ENCODE measurements around the gene SEMA3C. TPM values are rescaled to one million over a fixed set of nuclear protein-coding genes. Genes with fewer than 3 reads are reported as not detected.

SEMA3C gene
- total RNA-seq, 6 donors from 2014 or later, result 30.7 to 81.7 (median 50.1) TPM

GRCh38 chr7:80946858-80947257 is 28.0 kb upstream of the SEMA3C start:
- no peak for DNase-seq
- Histone ChIP-seq H3K4me1 (peaks cover 3 to 12% (median 8%) of the 10 kb centered on the region in 4 donors), H3K27ac (no peak overlapping the region), H3K4me3 (no peak overlapping the region), H3K36me3 (no peaks in the 10 kb centered on the region), H3K9me3 (no peaks in the 10 kb centered on the region), H3K27me3 (no peaks in the 10 kb centered on the region)
- ATAC-seq (ENCODE audit: low FRiP score in 2 of 2), result no peak
- TF ChIP-seq CTCF (IDR thresholded peaks at IDR 0.05) (no peak), EP300 (IDR thresholded peaks at IDR 0.05) (no peak), POLR2A (IDR thresholded peaks at IDR 0.05) (no peak), POLR2AphosphoS5 (IDR thresholded peaks at IDR 0.05) (no peak)

DNA sequence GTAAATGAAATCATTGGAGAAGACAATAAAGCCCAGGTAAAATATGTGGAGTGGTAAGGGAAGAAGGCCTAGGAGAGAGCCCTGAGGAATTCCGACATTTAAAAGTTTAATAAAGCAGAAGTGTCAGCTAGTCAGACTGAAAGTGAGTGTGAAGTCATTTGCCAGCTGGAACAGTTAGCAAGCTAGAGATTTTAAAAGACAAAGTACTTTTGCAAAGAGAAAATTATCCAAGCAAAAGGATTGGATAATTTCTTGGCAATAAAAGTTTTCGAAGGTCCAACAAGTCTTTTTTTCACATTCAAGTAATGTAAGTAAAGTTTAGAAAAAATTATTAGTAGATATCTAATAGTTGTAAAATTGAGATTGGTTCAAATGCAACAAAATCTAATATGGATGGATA is 27.1 kb upstream of the SEMA3C start:
- TF ChIP-seq POLR2A (IDR thresholded peaks at IDR 0.05), result no peak
- TF ChIP-seq POLR2AphosphoS5 (IDR thresholded peaks at IDR 0.05), result no peak
- TF ChIP-seq EP300 (IDR thresholded peaks at IDR 0.05), result no peak
- TF ChIP-seq CTCF (IDR thresholded peaks at IDR 0.05), result no peak
- H3K27me3 ChIP-seq, result no peaks in the 10 kb centered on the region
- 78 to 83% methylated on average over 2 of the region's 2 CpGs for WGBS, 2 donors
- DNase-seq (no peak), ATAC-seq (ENCODE audit: low FRiP score in 2 of 2) (no peak)
- no peaks in the 10 kb centered on the region for H3K36me3 ChIP-seq
- H3K4me1 ChIP-seq, result peaks cover 11 to 18% (median 14%) of the 10 kb centered on the region in 4 donors
- no peak overlapping the region for H3K27ac ChIP-seq
- H3K9me3 ChIP-seq, result no peaks in the 10 kb centered on the region
- no peak overlapping the region for H3K4me3 ChIP-seq

GRCh38 chr7:80943342-80943741 is 24.5 kb upstream of the SEMA3C start:
- TF ChIP-seq CTCF (IDR thresholded peaks at IDR 0.05), result no peak
- no peak for TF ChIP-seq POLR2AphosphoS5 (IDR thresholded peaks at IDR 0.05)
- TF ChIP-seq EP300 (IDR thresholded peaks at IDR 0.05), result no peak
- TF ChIP-seq POLR2A (IDR thresholded peaks at IDR 0.05), result no peak
- no peaks in the 10 kb centered on the region for H3K27me3 ChIP-seq
- no peaks in the 10 kb centered on the region for H3K9me3 ChIP-seq
- H3K27ac ChIP-seq, result no peak overlapping the region
- no peaks in the 10 kb centered on the region for H3K36me3 ChIP-seq
- WGBS, 2 donors, result 91 to 94% methylated on average over 1 of the region's 1 CpG
- ATAC-seq (ENCODE audit: low FRiP score in 2 of 2) (no peak), DNase-seq (no peak)
- H3K4me1 ChIP-seq, result peaks cover 11 to 19% (median 15%) of the 10 kb centered on the region in 4 donors
- H3K4me3 ChIP-seq, result no peak overlapping the region

- WGBS, 2 donors, result 27 to 30% methylated on average over 2 of the region's 2 CpGs
- no peaks in the 10 kb centered on the region for H3K36me3 ChIP-seq
- peak overlapping the region; percentile 4 to 37 (median 16) for H3K27ac ChIP-seq
- TF ChIP-seq POLR2AphosphoS5 (IDR thresholded peaks at IDR 0.05), result peak; percentile 37 to 44
- no peak for TF ChIP-seq EP300 (IDR thresholded peaks at IDR 0.05)
- H3K4me1 ChIP-seq, result peaks cover 11 to 19% (median 15%) of the 10 kb centered on the region in 4 donors
- H3K4me3 ChIP-seq, result no peak overlapping the region
- ATAC-seq (ENCODE audit: low FRiP score in 2 of 2) (peak; percentile 93 to 96), DNase-seq (peak in 1 of 2 donors; percentile 64)
- H3K9me3 ChIP-seq, result no peaks in the 10 kb centered on the region
- H3K27me3 ChIP-seq, result no peaks in the 10 kb centered on the region
These were observed 23.6 kb upstream of the SEMA3C start for GRCh38 chr7:80942261-80943041.

DNA sequence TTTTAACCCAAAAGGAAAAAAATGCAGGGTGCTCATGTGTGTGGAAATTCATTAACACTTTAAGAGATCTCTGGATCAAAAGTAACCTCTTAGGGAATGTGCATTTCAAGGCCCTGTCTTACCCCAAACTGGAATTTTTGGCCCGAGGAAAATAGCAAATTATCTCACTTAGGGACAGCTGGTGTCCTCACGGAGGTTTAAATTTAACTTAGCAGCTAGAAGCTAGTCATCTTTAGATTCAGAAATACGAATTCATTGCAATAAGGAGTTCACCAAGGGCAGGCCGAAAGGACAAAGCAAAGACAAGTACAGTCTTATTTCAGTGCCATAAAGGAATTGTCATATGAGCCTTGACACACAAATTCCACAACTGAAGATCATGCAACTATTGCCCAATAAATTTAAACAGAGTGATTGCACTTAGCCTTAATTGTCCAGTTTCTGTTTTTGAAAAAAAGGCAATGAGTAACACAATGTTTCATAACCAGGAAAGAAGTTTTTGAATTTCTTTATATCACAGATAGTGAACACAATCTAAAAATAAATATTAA is 22.4 kb upstream of the SEMA3C start:
- Histone ChIP-seq H3K9me3 (no peaks in the 10 kb centered on the region), H3K27ac (peak overlapping the region; percentile 4 to 46 (median 24)), H3K4me1 (peaks cover 11 to 19% (median 15%) of the 10 kb centered on the region in 4 donors), H3K4me3 (no peak overlapping the region), H3K27me3 (no peaks in the 10 kb centered on the region), H3K36me3 (no peaks in the 10 kb centered on the region)
- peak; percentile 47 to 81 for ATAC-seq (ENCODE audit: low FRiP score in 2 of 2)
- no peak for DNase-seq
- 66 to 74% methylated on average over 4 of the region's 4 CpGs for WGBS, 2 donors
- TF ChIP-seq EP300 (IDR thresholded peaks at IDR 0.05), result peak in 2 of 4 donors; percentile 55 to 87
- TF ChIP-seq POLR2AphosphoS5 (IDR thresholded peaks at IDR 0.05), result peak in 1 of 2 donors; percentile 70
- no peak for TF ChIP-seq POLR2A (IDR thresholded peaks at IDR 0.05)

All from upper lobe of left lung (tissue), 6 donors.